Spinal cord (tissue), 10 donors: ENCODE data around the gene EFHD1. TPM values are rescaled to one million over a fixed set of nuclear protein-coding genes. Genes with fewer than 3 reads are reported as not detected.
"Not testable (repeated sequence)": the region's sequence is repeated elsewhere in the genome, so short reads cannot be mapped to it uniquely, and the experiment has no call there.

Source experiments
- DNase-seq, 6 donors: peaks; one replicate each; pipeline versions ENCODE4 v3.0.0 to v3.0.0-alpha.2; 2013 to 2015; ENCODE audit warnings: low spot score in 6 of 6, low read depth in 4 of 6
- H3K27ac ChIP-seq: one replicate; pipeline ENCODE4 v1.5.1; 2013; ENCODE audit warnings: low read depth, low read length, control low read depth
- H3K27me3 ChIP-seq: one replicate; pipeline ENCODE4 v1.6.1; 2013; ENCODE audit warnings: low read length; ENCODE audit not compliant: control insufficient read depth, insufficient read depth
- H3K36me3 ChIP-seq: one replicate; pipeline ENCODE4 v1.6.1; 2013; ENCODE audit warnings: low read length; ENCODE audit not compliant: control insufficient read depth, insufficient read depth
- H3K4me1 ChIP-seq: one replicate; pipeline ENCODE4 v1.6.1; 2013; ENCODE audit warnings: low read length; ENCODE audit not compliant: control insufficient read depth, insufficient read depth
- H3K4me3 ChIP-seq: one replicate; pipeline ENCODE4 v1.5.1; 2013; ENCODE audit warnings: low read depth, low read length, control low read depth
- H3K9me3 ChIP-seq: one replicate; pipeline ENCODE4 v1.6.1; 2013; ENCODE audit warnings: low read length; ENCODE audit not compliant: control insufficient read depth, insufficient read depth
- WGBS: methylation state at CpG from one replicate; pipeline ENCODE4 v1.1.5; 2013; ENCODE audit warnings: missing lambda C conversion rate; ENCODE audit not compliant: insufficient coverage; 5-methylcytosine and 5-hydroxymethylcytosine counted together
- polyA plus RNA-seq, 2 donors: library from polyadenylated mRNA; unstranded; fragments of 120-200 nt; gene quantifications; one replicate each; pipeline ENCODE4 v1.2.1, GENCODE V29; 2013; ENCODE audit not compliant: insufficient read length in 2 of 2
- total RNA-seq, 2 donors: library from RNA; depleted of rRNA in 1 of 2; stranded (reverse); fragments of 120-200 nt in 1 of 2; fragments of >200 nt in 1 of 2; gene quantifications; one replicate each; pipeline versions ENCODE4 v1.2.3 to v1.2.4, GENCODE V29; 2013 to 2014
- donor health status: healthy.

The EFHD1 gene
- total and polyA plus RNA-seq, 4 donors = 6.5 to 49.0 (median 28.3) TPM

GRCh38 chr2:232681527-232681926 is 48.1 kb downstream of the EFHD1 start:
- 87% methylated on average over 10 of the region's 10 CpGs for WGBS
- Histone ChIP-seq H3K9me3 (no peaks in the 10 kb centered on the region), H3K4me1 (no peaks in the 10 kb centered on the region), H3K4me3 (no peak overlapping the region), H3K27ac (no peak overlapping the region), H3K36me3 (no peaks in the 10 kb centered on the region), H3K27me3 (no peaks in the 10 kb centered on the region)
- DNase-seq = no peak

GRCh38 chr2:232683368-232683767 is 50.0 kb downstream of the EFHD1 start:
- no peaks in the 10 kb centered on the region for H3K36me3 ChIP-seq
- H3K4me3 ChIP-seq = no peak overlapping the region
- H3K9me3 ChIP-seq = no peaks in the 10 kb centered on the region
- WGBS = no CpG with 5 or more reads among the region's 1 CpG
- DNase-seq = no peak
- H3K27ac ChIP-seq = no peak overlapping the region
- H3K4me1 ChIP-seq = no peaks in the 10 kb centered on the region
- no peaks in the 10 kb centered on the region for H3K27me3 ChIP-seq

- not testable (repeated sequence) for H3K36me3 ChIP-seq, H3K4me3 ChIP-seq, H3K9me3 ChIP-seq, H3K27me3 ChIP-seq, DNase-seq, H3K27ac ChIP-seq, H3K4me1 ChIP-seq
- no CpG with 5 or more reads among the region's 6 CpGs for WGBS
These were observed 52.0 kb downstream of the EFHD1 start for GRCh38 chr2:232685391-232685790.

- Histone ChIP-seq H3K27ac (no peak overlapping the region), H3K4me1 (peaks cover 7% of the 10 kb centered on the region), H3K27me3 (no peaks in the 10 kb centered on the region), H3K9me3 (no peaks in the 10 kb centered on the region), H3K36me3 (no peaks in the 10 kb centered on the region), H3K4me3 (no peak overlapping the region)
- WGBS = 76% methylated on average over 11 of the region's 11 CpGs
- DNase-seq = no peak
These were observed 54.2 kb downstream of the EFHD1 start for GRCh38 chr2:232687382-232688160.

- Histone ChIP-seq H3K36me3 (no peaks in the 10 kb centered on the region), H3K27me3 (no peaks in the 10 kb centered on the region), H3K27ac (no peak overlapping the region), H3K9me3 (no peaks in the 10 kb centered on the region), H3K4me1 (peaks cover 7% of the 10 kb centered on the region), H3K4me3 (no peak overlapping the region)
- 88% methylated on average over 4 of the region's 7 CpGs for WGBS
- no peak for DNase-seq
These were observed 54.8 kb downstream of the EFHD1 start for GRCh38 chr2:232688201-232688600.

DNA sequence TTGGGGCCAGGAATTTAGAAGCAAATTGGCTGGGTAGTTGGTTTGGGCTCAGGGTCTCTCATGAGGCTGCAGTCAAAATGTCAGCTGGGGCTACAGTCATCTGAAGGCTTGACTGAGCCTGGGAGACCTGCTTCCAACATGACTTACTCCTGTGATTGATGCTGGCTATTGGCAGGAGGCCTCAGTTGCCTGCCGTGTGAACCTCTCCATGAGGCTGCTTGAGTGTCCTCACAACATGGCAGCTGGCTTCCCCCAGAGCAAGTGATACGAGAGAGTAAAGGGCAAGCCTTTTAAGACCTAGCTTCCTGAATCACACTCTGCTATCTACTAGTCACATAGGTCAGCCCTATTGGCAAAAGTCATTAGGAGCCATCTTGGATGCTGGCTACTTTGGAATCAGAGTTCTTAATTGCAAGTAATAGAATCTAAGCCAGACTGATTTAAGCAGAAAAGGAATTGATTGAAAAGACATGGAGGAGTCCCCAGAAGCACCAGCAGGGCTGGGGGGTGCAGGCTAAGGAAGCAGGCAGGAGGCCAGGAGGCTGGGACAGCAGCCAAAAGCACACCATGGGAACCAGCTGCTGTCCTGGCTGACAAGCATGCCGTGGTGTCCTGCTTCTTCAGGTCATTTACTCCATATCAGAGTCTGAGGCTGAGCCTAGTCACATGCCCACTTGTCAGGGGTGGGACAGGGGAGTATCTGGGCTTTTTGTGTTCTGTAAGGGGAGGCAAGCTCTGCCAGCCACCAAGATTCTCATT is 55.9 kb downstream of the EFHD1 start:
- peak overlapping the region; percentile 25 for H3K27ac ChIP-seq
- no peak overlapping the region for H3K4me3 ChIP-seq
- WGBS = 18% methylated on average over 3 of the region's 3 CpGs
- H3K4me1 ChIP-seq = peaks cover 7% of the 10 kb centered on the region
- H3K36me3 ChIP-seq = no peaks in the 10 kb centered on the region
- H3K27me3 ChIP-seq = no peaks in the 10 kb centered on the region
- no peaks in the 10 kb centered on the region for H3K9me3 ChIP-seq
- peak; percentile 38 to 89 (median 52) for DNase-seq

- H3K36me3 ChIP-seq, H3K4me1 ChIP-seq, H3K27ac ChIP-seq, DNase-seq, H3K4me3 ChIP-seq, H3K27me3 ChIP-seq, H3K9me3 ChIP-seq: not testable (repeated sequence)
- WGBS = 100% methylated on average over 6 of the region's 13 CpGs
These were observed 57.7 kb downstream of the EFHD1 start for GRCh38 chr2:232691117-232691516.

DNA sequence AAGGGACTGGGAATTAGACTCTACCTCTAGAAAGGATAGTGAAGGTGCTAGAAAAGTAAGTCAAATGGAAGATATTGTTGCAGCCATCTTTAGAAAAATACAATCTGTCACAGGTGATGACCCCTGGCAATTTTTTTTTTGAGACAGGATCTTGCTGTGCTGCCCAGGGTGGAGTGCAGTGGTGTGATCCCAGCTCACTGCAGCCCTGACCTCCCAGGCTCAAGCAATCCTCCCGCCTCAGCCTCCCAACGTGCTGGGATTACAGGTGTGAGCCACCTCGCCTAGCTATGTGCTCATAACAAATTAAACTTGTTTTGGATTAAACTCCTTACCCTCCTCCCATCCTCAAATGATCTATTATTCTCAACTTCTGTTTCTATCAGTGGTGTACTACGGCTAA is 59.9 kb downstream of the EFHD1 start:
- DNase-seq = no peak
- no peaks in the 10 kb centered on the region for H3K27me3 ChIP-seq
- H3K4me1 ChIP-seq = peaks cover 11% of the 10 kb centered on the region
- no peaks in the 10 kb centered on the region for H3K9me3 ChIP-seq
- H3K27ac ChIP-seq = no peak overlapping the region
- no peak overlapping the region for H3K4me3 ChIP-seq
- WGBS = 92% methylated on average over 3 of the region's 4 CpGs
- no peaks in the 10 kb centered on the region for H3K36me3 ChIP-seq

- WGBS = 46% methylated on average over 9 of the region's 10 CpGs
These were observed 63.2 kb downstream of the EFHD1 start for GRCh38 chr2:232696609-232697058.

More at GRCh38 chr2:232696609-232697058, 63.2 kb downstream of the EFHD1 start:
- H3K36me3 ChIP-seq = no peaks in the 10 kb centered on the region
- peak overlapping the region; percentile 89 for H3K4me3 ChIP-seq
- H3K27me3 ChIP-seq = no peaks in the 10 kb centered on the region
- DNase-seq = no peak
- H3K4me1 ChIP-seq = peaks cover 8% of the 10 kb centered on the region
- no peaks in the 10 kb centered on the region for H3K9me3 ChIP-seq
- H3K27ac ChIP-seq = peak overlapping the region; percentile 84
